ENCODE results near the gene CNNM2.
A peak's percentile ranks its signal among the peaks of the same experiment; 100 is the strongest.

CNNM2 gene

DNA sequence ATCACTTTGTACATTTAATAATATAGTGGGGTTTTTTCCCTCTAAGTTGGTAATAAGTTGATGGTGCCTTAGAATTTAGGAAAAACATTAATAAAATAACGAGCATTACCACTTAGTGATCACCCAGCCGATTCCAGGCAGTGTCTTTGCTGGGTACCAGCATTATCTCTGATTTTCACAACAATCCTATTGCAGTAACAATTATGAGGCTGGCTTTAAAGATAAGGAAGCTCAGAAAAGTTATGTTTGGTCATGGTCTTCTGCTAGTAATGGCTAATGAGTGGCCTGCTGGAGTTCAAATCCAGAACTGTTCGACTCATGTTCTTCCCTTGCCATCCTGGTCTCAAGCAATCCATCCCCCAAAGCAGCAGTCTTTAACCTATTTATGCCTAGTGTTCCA is 127.9 kb downstream of the CNNM2 start:
- Histone ChIP-seq H3K36me3 (ENCODE audit: control insufficient read depth in 5 of 5, insufficient read depth in 5 of 5, low read length in 5 of 5) (peaks cover 0 to 2% (median 0%) of the 10 kb centered on the region in 5 donors), H3K27ac (ENCODE audit: low read depth, low read length) (no peak overlapping the region), H3K4me1 (ENCODE audit: control insufficient read depth in 5 of 5, insufficient read depth in 5 of 5, low read length in 5 of 5) (no peaks in the 10 kb centered on the region), H3K4me3 (ENCODE audit: low read depth in 1 of 5, low read length in 5 of 5) (no peak overlapping the region), H3K27me3 (ENCODE audit: control insufficient read depth in 5 of 5, insufficient read depth in 4 of 5, low read length in 5 of 5) (no peaks in the 10 kb centered on the region), H3K9me3 (ENCODE audit: control insufficient read depth in 5 of 5, low read length in 5 of 5) (no peaks in the 10 kb centered on the region), H3K9ac (ENCODE audit: low read length in 5 of 5) (no peak overlapping the region)

GRCh38 chr10:103047381-103047780 is 129.3 kb downstream of the CNNM2 start:
- Histone ChIP-seq H3K4me3 (ENCODE audit: low read depth in 1 of 5, low read length in 5 of 5) (no peak overlapping the region), H3K27ac (ENCODE audit: low read depth, low read length) (no peak overlapping the region), H3K4me1 (ENCODE audit: control insufficient read depth in 5 of 5, insufficient read depth in 5 of 5, low read length in 5 of 5) (no peaks in the 10 kb centered on the region), H3K27me3 (ENCODE audit: control insufficient read depth in 5 of 5, insufficient read depth in 4 of 5, low read length in 5 of 5) (no peaks in the 10 kb centered on the region), H3K9ac (ENCODE audit: low read length in 5 of 5) (no peak overlapping the region), H3K9me3 (ENCODE audit: control insufficient read depth in 5 of 5, low read length in 5 of 5) (no peaks in the 10 kb centered on the region), H3K36me3 (ENCODE audit: control insufficient read depth in 5 of 5, insufficient read depth in 5 of 5, low read length in 5 of 5) (peaks cover 0 to 2% (median 0%) of the 10 kb centered on the region in 5 donors)

- Histone ChIP-seq H3K9ac (ENCODE audit: low read length in 5 of 5) (no peak overlapping the region), H3K27ac (ENCODE audit: low read depth, low read length) (no peak overlapping the region), H3K4me1 (ENCODE audit: control insufficient read depth in 5 of 5, insufficient read depth in 5 of 5, low read length in 5 of 5) (peaks cover 0 to 8% (median 0%) of the 10 kb centered on the region in 5 donors), H3K27me3 (ENCODE audit: control insufficient read depth in 5 of 5, insufficient read depth in 4 of 5, low read length in 5 of 5) (no peaks in the 10 kb centered on the region), H3K4me3 (ENCODE audit: low read depth in 1 of 5, low read length in 5 of 5) (no peak overlapping the region), H3K9me3 (ENCODE audit: control insufficient read depth in 5 of 5, low read length in 5 of 5) (no peaks in the 10 kb centered on the region), H3K36me3 (ENCODE audit: control insufficient read depth in 5 of 5, insufficient read depth in 5 of 5, low read length in 5 of 5) (peaks cover 0 to 2% (median 0%) of the 10 kb centered on the region in 5 donors)
Measured at GRCh38 chr10:103049237-103049636, 131.1 kb downstream of the CNNM2 start.

- H3K4me3 ChIP-seq (ENCODE audit: low read depth in 1 of 5, low read length in 5 of 5): peak overlapping the region in 3 of 5 donors; percentile 44 to 58 (median 46)
- H3K9ac ChIP-seq (ENCODE audit: low read length in 5 of 5): peak overlapping the region in 3 of 5 donors; percentile 26 to 34 (median 28)
- no peak overlapping the region for H3K27ac ChIP-seq (ENCODE audit: low read depth, low read length)
- peaks cover 0 to 4% (median 0%) of the 10 kb centered on the region in 5 donors for H3K36me3 ChIP-seq (ENCODE audit: control insufficient read depth in 5 of 5, insufficient read depth in 5 of 5, low read length in 5 of 5)
- no peaks in the 10 kb centered on the region for H3K27me3 ChIP-seq (ENCODE audit: control insufficient read depth in 5 of 5, insufficient read depth in 4 of 5, low read length in 5 of 5)
- no peaks in the 10 kb centered on the region for H3K9me3 ChIP-seq (ENCODE audit: control insufficient read depth in 5 of 5, low read length in 5 of 5)
- peaks cover 0 to 9% (median 0%) of the 10 kb centered on the region in 5 donors for H3K4me1 ChIP-seq (ENCODE audit: control insufficient read depth in 5 of 5, insufficient read depth in 5 of 5, low read length in 5 of 5)
Measured at GRCh38 chr10:103053659-103054581, 135.8 kb downstream of the CNNM2 start.

GRCh38 chr10:103054621-103055020 is 136.5 kb downstream of the CNNM2 start:
- Histone ChIP-seq H3K27ac (ENCODE audit: low read depth, low read length) (no peak overlapping the region), H3K4me3 (ENCODE audit: low read depth in 1 of 5, low read length in 5 of 5) (peak overlapping the region in 1 of 5 donors; percentile 58), H3K9me3 (ENCODE audit: control insufficient read depth in 5 of 5, low read length in 5 of 5) (no peaks in the 10 kb centered on the region), H3K27me3 (ENCODE audit: control insufficient read depth in 5 of 5, insufficient read depth in 4 of 5, low read length in 5 of 5) (no peaks in the 10 kb centered on the region), H3K4me1 (ENCODE audit: control insufficient read depth in 5 of 5, insufficient read depth in 5 of 5, low read length in 5 of 5) (peaks cover 0 to 9% (median 0%) of the 10 kb centered on the region in 5 donors), H3K36me3 (ENCODE audit: control insufficient read depth in 5 of 5, insufficient read depth in 5 of 5, low read length in 5 of 5) (peaks cover 0 to 4% (median 0%) of the 10 kb centered on the region in 5 donors), H3K9ac (ENCODE audit: low read length in 5 of 5) (no peak overlapping the region)

- no peak overlapping the region for H3K9ac ChIP-seq (ENCODE audit: low read length in 5 of 5)
- H3K27me3 ChIP-seq (ENCODE audit: control insufficient read depth in 5 of 5, insufficient read depth in 4 of 5, low read length in 5 of 5): no peaks in the 10 kb centered on the region
- H3K27ac ChIP-seq (ENCODE audit: low read depth, low read length): no peak overlapping the region
- H3K4me3 ChIP-seq (ENCODE audit: low read depth in 1 of 5, low read length in 5 of 5): no peak overlapping the region
- peaks cover 0 to 4% (median 0%) of the 10 kb centered on the region in 5 donors for H3K36me3 ChIP-seq (ENCODE audit: control insufficient read depth in 5 of 5, insufficient read depth in 5 of 5, low read length in 5 of 5)
- H3K9me3 ChIP-seq (ENCODE audit: control insufficient read depth in 5 of 5, low read length in 5 of 5): no peaks in the 10 kb centered on the region
- peaks cover 0 to 9% (median 0%) of the 10 kb centered on the region in 5 donors for H3K4me1 ChIP-seq (ENCODE audit: control insufficient read depth in 5 of 5, insufficient read depth in 5 of 5, low read length in 5 of 5)
Measured at GRCh38 chr10:103055105-103055504, 137.0 kb downstream of the CNNM2 start.

DNA sequence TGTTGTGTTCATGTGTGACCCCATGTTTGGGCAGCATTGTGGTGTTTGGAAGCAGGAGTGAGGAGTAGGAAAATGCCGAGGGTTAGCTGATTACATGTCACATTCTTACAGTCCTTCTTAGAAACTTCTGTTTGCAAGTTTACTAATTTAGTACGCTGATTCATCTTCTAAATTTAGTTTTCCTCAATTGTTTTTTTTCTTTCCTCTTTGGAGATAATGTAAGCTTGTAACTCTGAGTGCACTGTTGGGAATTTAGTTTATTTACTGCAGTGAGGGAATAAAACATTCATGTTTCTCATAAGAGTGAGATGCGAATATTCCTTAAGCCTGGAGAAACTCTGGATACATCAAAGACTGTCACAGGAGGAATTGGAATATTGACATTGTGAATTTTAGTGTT is 139.9 kb downstream of the CNNM2 start:
- no peak overlapping the region for H3K4me3 ChIP-seq (ENCODE audit: low read depth in 1 of 5, low read length in 5 of 5)
- H3K9ac ChIP-seq (ENCODE audit: low read length in 5 of 5): no peak overlapping the region
- no peak overlapping the region for H3K27ac ChIP-seq (ENCODE audit: low read depth, low read length)
- H3K4me1 ChIP-seq (ENCODE audit: control insufficient read depth in 5 of 5, insufficient read depth in 5 of 5, low read length in 5 of 5): peaks cover 0 to 9% (median 0%) of the 10 kb centered on the region in 5 donors
- H3K36me3 ChIP-seq (ENCODE audit: control insufficient read depth in 5 of 5, insufficient read depth in 5 of 5, low read length in 5 of 5): peaks cover 0 to 4% (median 0%) of the 10 kb centered on the region in 5 donors
- H3K9me3 ChIP-seq (ENCODE audit: control insufficient read depth in 5 of 5, low read length in 5 of 5): no peaks in the 10 kb centered on the region
- no peaks in the 10 kb centered on the region for H3K27me3 ChIP-seq (ENCODE audit: control insufficient read depth in 5 of 5, insufficient read depth in 4 of 5, low read length in 5 of 5)

DNA sequence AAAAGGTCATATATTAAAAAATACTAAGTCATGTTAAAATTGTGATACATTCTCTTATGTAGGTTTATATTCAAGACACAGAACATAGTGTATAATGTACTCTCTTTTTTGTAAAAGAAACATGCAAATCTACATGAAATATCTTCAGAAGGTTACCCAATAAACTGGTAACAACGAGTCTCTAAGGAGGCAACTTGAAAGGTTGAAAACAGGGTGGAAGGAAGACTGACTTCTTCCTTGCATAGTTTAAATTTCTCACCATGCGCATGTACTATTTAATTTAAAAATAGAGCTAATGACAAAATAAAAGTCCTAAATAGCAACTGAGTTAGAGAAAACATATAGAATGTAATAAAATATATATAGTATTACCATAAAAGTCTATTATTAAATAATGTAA is 142.5 kb downstream of the CNNM2 start:
- no peak overlapping the region for H3K27ac ChIP-seq (ENCODE audit: low read depth, low read length)
- no peaks in the 10 kb centered on the region for H3K9me3 ChIP-seq (ENCODE audit: control insufficient read depth in 5 of 5, low read length in 5 of 5)
- no peak overlapping the region for H3K9ac ChIP-seq (ENCODE audit: low read length in 5 of 5)
- no peaks in the 10 kb centered on the region for H3K27me3 ChIP-seq (ENCODE audit: control insufficient read depth in 5 of 5, insufficient read depth in 4 of 5, low read length in 5 of 5)
- peaks cover 0 to 2% (median 0%) of the 10 kb centered on the region in 5 donors for H3K36me3 ChIP-seq (ENCODE audit: control insufficient read depth in 5 of 5, insufficient read depth in 5 of 5, low read length in 5 of 5)
- H3K4me1 ChIP-seq (ENCODE audit: control insufficient read depth in 5 of 5, insufficient read depth in 5 of 5, low read length in 5 of 5): no peaks in the 10 kb centered on the region
- no peak overlapping the region for H3K4me3 ChIP-seq (ENCODE audit: low read depth in 1 of 5, low read length in 5 of 5)

- H3K4me3 ChIP-seq (ENCODE audit: low read depth in 1 of 5, low read length in 5 of 5): no peak overlapping the region
Measured at GRCh38 chr10:103062854-103063590, 144.9 kb downstream of the CNNM2 start.

GRCh38 chr10:103064956-103065355 is 146.9 kb downstream of the CNNM2 start:
- Histone ChIP-seq H3K36me3 (ENCODE audit: control insufficient read depth in 5 of 5, insufficient read depth in 5 of 5, low read length in 5 of 5) (peaks cover 0 to 9% (median 6%) of the 10 kb centered on the region in 5 donors), H3K9me3 (ENCODE audit: control insufficient read depth in 5 of 5, low read length in 5 of 5) (no peaks in the 10 kb centered on the region), H3K4me3 (ENCODE audit: low read depth in 1 of 5, low read length in 5 of 5) (no peak overlapping the region), H3K27me3 (ENCODE audit: control insufficient read depth in 5 of 5, insufficient read depth in 4 of 5, low read length in 5 of 5) (no peaks in the 10 kb centered on the region), H3K27ac (ENCODE audit: low read depth, low read length) (no peak overlapping the region), H3K4me1 (ENCODE audit: control insufficient read depth in 5 of 5, insufficient read depth in 5 of 5, low read length in 5 of 5) (no peaks in the 10 kb centered on the region), H3K9ac (ENCODE audit: low read length in 5 of 5) (no peak overlapping the region)

More at GRCh38 chr10:103062854-103063590, 144.9 kb downstream of the CNNM2 start:
- H3K9ac ChIP-seq (ENCODE audit: low read length in 5 of 5): no peak overlapping the region
- H3K9me3 ChIP-seq (ENCODE audit: control insufficient read depth in 5 of 5, low read length in 5 of 5): no peaks in the 10 kb centered on the region
- no peak overlapping the region for H3K27ac ChIP-seq (ENCODE audit: low read depth, low read length)
- peaks cover 0 to 3% (median 0%) of the 10 kb centered on the region in 5 donors for H3K36me3 ChIP-seq (ENCODE audit: control insufficient read depth in 5 of 5, insufficient read depth in 5 of 5, low read length in 5 of 5)
- no peaks in the 10 kb centered on the region for H3K27me3 ChIP-seq (ENCODE audit: control insufficient read depth in 5 of 5, insufficient read depth in 4 of 5, low read length in 5 of 5)
- H3K4me1 ChIP-seq (ENCODE audit: control insufficient read depth in 5 of 5, insufficient read depth in 5 of 5, low read length in 5 of 5): no peaks in the 10 kb centered on the region

All from subcutaneous abdominal adipose tissue (tissue), 5 donors.